HG02870 (cell line): ENCODE data around the gene HSPA2.
"Not testable (repeated sequence)": the region's sequence is repeated elsewhere in the genome, so short reads cannot be mapped to it uniquely, and the experiment has no call there.

Experiments used
- ATAC-seq: cut with Tn5 transposase; IDR thresholded peaks from one replicate; pipeline ENCODE4 v1.9.1; 2021; ENCODE audit warnings: mild to moderate bottlenecking, moderate library complexity; ENCODE audit not compliant: unreplicated experiment

HSPA2 gene

GRCh38 chr14:64513271-64513670, 27.3 kb upstream of the HSPA2 start:
- ATAC-seq: no peak

DNA sequence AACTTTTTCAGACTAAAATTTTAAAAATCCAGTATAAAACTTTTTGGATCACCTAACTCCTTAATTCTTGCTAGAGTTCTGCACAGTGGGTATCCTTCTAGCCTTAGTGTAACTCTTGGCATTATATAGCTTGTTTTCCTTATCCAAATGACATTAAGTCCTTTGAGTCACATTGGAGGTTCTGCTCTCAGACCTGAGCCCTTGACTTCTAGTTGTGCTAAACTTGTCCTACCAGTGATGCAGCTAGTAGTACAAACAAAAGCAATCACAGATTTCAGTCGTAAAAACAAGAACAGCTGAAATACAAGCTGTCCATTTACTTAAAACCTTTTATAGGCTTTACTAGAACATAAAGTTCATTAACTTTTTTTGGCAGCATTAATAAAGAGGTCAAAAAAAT, 25.5 kb upstream of the HSPA2 start:
- no peak for ATAC-seq

DNA sequence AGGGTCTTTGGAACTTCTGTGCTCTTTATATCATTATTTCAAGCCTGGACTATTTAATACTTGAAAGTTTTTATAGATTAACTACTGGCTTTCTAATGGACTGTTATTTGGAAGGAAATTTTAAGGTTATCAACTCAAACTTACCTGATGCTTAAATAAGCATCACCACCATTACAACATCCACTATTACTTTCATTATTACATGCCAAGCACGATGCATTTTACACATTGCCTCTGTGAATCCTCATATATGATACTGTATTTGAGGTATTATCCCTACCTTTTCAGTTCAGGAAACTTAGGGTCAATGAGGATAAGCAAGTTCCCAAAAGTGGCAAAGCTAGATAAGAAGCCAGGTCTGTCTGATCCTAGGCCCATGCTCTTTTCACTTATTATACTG, 23.6 kb upstream of the HSPA2 start:
- ATAC-seq: no peak

- ATAC-seq: not testable (repeated sequence)
Observed at GRCh38 chr14:64517667-64518066, 22.9 kb upstream of the HSPA2 start.

DNA sequence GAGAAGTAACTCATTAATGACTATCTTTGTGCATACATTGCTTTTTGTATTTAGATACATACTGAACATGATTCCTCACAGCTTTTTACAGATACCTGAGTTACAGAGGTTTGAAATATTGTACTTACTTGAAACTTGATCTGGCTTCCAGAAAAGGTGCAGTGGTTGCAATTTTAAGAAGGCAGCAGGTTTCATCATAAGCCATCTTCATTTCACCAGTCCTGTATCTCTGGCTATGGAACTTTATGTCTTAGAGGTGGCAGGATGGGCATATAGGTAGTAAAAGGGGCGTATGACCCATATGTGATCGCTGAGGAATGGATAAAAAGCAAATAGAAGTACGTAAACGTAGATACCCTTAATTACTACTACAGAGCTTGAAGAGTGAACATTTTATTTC, 22.3 kb upstream of the HSPA2 start:
- ATAC-seq: no peak

- ATAC-seq: no peak
Observed at GRCh38 chr14:64520699-64521098, 19.8 kb upstream of the HSPA2 start.

DNA sequence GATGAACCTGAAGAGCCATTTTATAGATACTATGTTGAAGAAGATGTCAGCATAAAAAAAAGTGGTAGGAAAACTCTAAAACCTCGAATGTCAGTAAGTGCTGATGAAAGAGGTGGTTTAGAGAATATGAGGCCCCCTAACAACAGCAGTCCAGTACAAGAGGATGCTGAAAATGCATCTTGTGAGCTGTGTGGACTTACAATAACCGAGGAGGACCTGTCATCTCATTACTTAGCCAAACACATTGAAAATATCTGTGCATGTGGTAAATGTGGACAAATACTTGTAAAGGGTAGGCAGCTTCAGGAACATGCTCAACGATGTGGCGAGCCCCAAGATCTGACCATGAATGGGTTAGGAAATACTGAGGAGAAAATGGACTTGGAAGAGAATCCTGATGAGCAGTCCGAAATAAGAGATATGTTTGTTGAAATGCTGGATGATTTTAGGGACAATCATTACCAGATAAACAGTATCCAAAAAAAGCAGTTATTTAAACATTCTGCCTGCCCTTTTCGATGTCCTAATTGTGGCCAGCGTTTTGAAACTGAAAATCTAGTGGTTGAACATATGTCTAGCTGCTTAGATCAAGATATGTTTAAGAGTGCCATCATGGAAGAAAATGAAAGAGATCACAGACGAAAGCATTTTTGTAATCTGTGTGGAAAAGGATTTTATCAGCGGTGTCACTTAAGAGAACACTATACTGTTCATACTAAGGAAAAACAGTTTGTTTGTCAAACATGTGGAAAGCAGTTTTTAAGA, 17.8 kb upstream of the HSPA2 start:
- no peak for ATAC-seq

DNA sequence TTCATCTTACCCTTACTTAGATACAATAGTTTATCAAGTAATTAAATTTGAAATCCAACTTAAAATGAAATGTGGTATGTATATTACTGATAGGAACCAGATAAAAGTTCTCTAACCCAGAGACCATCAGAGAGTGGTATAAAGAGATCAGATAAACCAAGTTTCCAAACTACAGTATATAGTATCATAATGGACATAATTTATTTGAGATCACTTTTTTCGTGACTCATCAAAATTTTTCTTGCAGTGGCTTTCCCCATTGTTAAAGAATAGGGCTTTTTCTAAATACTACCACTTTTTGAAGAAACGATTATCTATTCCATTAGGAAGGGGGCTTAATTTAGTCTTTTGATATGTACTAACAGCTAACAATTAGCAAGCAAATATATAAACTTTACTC, 15.2 kb upstream of the HSPA2 start:
- ATAC-seq: no peak

GRCh38 chr14:64531567-64531966, 9.0 kb upstream of the HSPA2 start:
- no peak for ATAC-seq

DNA sequence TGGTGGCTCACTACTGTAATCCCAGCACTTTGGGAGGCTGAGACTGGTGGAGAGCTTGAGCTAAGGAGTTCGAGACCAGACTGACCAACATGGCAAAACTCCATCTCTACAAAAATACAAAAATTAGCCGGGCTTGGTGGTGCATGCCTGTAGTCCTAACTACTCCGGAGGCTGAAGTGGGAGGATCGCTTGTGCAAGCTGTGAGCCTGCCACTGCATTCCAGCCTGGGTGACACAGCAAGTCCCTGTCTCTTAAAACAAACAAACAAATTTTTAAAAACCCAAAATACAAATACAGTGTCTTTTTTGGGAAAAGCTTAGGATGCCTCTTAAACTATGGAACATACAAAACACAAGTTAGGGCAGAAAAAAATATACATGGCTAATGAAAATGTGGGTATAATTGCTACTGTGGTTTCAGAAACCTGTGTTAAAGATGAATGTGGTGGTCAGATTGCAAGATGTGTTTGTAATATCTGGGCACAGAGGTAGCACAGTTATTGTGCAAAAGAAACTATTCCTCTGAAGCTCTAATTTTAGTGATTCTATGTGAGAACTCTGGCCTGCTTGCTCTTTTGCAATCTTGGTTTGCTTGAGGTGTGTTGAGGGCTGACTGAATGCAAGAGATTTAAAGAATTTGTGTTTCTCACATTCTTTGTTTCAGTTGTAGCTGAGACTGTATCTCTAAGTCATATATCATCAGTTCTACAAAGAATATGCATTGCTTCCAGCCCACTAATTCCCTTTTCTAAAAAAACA, 3.9 kb upstream of the HSPA2 start:
- ATAC-seq: no peak

GRCh38 chr14:64541261-64541971, 875 bp downstream of the HSPA2 start:
- no peak for ATAC-seq

GRCh38 chr14:64541972-64542835, 1.7 kb downstream of the HSPA2 start:
- no peak for ATAC-seq

- no peak for ATAC-seq
Observed at GRCh38 chr14:64542836-64543201, 2.3 kb downstream of the HSPA2 start.

GRCh38 chr14:64544607-64545312, 4.2 kb downstream of the HSPA2 start:
- no peak for ATAC-seq

GRCh38 chr14:64549016-64549415, 8.5 kb downstream of the HSPA2 start:
- ATAC-seq: no peak

DNA sequence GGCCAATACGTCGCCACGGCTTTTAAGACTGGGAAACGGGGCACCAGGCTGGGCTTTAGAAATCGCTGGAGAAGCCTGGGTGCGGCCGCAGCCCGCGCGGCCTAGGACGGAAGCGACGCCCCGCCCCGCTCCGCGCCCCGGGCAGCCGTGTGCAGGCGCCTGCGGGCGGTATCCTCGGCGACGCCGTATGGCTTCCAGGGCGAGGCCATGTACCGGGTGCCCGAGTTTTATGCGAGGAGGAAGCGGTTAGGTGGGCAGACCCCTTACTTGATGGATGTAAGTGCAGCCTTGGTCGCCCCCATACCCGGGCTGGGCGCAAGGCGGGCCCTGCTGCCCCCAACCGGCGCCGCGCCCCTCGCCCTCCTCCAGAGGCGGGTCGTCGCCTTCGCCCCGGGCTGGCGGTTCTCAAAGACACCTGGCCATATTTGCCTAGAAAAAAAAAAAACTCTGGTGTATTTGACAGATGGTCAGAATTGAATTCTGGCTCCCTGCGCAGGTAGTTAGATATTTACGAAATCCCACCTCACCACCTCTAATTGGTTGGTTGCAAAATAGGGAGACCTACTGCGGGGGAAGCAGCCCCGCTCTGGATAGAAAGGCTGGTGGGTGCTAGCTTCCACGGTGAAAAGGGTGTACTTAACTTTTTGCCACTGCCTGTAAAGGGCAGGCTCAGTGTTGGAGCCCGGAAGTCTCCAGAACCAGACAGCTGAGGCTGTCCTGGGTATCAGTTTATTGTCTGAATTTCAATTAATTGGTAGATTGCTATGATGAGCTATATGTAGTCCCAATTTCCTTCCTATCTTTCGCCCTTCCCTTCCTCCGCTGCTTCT, 9.5 kb downstream of the HSPA2 start, which contains the start of gene PPP1R36:
TSS of gene PPP1R36 (plus strand) at position 171 of the 830 bp plus-strand sequence. CDS start at position 208, 37 bp downstream.
- no peak for ATAC-seq

DNA sequence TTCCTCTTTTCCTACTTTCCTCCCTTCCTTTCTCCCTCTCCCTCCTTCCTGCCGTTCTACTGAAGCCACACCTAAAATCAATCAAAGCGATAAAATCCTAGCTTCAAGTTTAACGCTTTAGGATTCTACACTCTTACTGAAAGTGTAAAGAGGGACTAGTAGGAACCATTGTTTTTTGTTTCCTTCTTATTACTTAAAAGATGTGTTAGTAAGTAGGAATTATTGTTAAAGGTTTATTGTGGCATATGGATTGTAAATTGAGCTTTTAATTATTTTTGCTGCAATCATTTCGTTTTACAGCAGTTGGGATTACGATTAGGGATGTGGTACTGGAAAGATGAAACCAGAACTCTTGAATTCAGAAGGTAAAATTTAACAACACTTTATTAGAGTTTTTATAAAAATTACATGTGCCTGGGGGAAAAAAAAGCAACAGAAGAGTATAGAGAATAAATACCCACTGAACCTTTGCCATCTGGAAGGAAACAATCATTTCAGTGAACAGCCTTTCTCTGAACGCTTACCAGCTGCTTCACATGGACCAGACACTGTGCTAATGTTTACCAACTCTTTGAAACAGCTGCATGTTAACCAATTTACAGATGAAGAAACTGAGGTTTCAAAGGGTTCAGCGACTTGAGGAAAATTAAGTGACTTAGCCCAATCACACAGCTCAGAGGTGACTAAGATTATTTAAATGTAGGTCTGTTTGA, 10.2 kb downstream of the HSPA2 start:
- ATAC-seq: no peak

DNA sequence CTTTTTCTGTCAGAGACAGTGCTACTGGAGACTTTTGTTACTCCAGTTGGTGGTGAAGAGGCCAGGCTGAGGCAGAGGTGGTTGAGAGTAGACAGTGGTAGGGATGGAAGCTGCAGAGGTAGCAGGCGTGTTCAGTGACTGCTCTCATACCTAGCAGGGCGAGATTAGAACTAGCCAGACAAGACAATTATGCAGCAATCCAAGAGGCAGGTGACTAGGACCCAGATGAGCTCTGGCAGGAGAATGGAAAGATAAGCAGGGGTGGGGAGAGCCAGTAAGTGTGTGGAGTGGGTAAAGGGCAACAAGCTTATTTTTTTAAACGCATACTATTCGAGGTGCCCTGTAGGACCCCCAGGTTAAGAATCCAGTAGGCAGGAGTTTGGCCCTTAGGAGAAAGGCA, 14.0 kb downstream of the HSPA2 start:
- ATAC-seq: no peak

DNA sequence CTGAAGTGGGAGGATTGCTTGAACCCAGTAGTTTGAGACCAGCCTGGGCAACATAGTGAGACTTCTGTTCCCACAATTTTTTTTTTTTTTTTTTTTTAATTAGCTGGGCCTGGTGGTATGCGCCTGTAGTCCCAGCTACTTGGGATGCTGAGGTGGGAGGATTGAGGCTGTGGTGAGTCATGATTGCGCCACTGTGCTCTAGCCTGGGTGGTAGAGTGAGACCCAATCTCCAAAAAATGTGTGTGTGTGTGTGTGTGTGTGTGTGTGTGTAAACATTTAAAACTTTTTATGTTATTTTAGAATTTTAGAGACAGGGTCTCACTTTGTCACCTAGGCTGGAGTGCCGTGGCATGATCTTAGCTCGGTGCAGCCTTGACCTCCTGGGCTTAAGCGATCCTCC, 16.0 kb downstream of the HSPA2 start:
- ATAC-seq: no peak
